ENCODE measurements around the gene TPK1. TPM values are rescaled to one million over a fixed set of nuclear protein-coding genes. Genes with fewer than 3 reads are reported as not detected.

The TPK1 gene
- total RNA-seq, 1 experiment from 2014 or later = 3.5 TPM

- H3K9me3 ChIP-seq = no peaks in the 10 kb centered on the region
- H3K27me3 ChIP-seq = no peaks in the 10 kb centered on the region
- no peak overlapping the region for H3K4me3 ChIP-seq
- no peaks in the 10 kb centered on the region for H3K36me3 ChIP-seq
- DNase-seq = no peak
These were observed 325.2 kb downstream of the TPK1 start for GRCh38 chr7:144510621-144511020.

GRCh38 chr7:144508702-144509101 is 327.2 kb downstream of the TPK1 start:
- H3K9me3 ChIP-seq = no peaks in the 10 kb centered on the region
- no peak for DNase-seq
- H3K36me3 ChIP-seq = no peaks in the 10 kb centered on the region
- H3K4me3 ChIP-seq = no peak overlapping the region
- H3K27me3 ChIP-seq = no peaks in the 10 kb centered on the region

GRCh38 chr7:144503215-144503614 is 332.6 kb downstream of the TPK1 start:
- no peak for DNase-seq
- no peaks in the 10 kb centered on the region for H3K9me3 ChIP-seq
- no peak overlapping the region for H3K4me3 ChIP-seq
- H3K27me3 ChIP-seq = no peaks in the 10 kb centered on the region
- H3K36me3 ChIP-seq = no peaks in the 10 kb centered on the region

GRCh38 chr7:144500225-144500624 is 335.6 kb downstream of the TPK1 start:
- no peak for DNase-seq
- Histone ChIP-seq H3K36me3 (no peaks in the 10 kb centered on the region), H3K9me3 (no peaks in the 10 kb centered on the region), H3K27me3 (no peaks in the 10 kb centered on the region), H3K4me3 (no peak overlapping the region)

- Histone ChIP-seq H3K36me3 (no peaks in the 10 kb centered on the region), H3K9me3 (0 out of 2 replicates have a peak, but pooled peaks cover 2% of the 10 kb centered on the region), H3K4me3 (no peak overlapping the region), H3K27me3 (no peaks in the 10 kb centered on the region)
- no peak for DNase-seq
These were observed 338.6 kb downstream of the TPK1 start for GRCh38 chr7:144497282-144497681.

GRCh38 chr7:144494355-144494754 is 341.5 kb downstream of the TPK1 start:
- H3K9me3 ChIP-seq = 0 out of 2 replicates have a peak, but pooled peaks cover 2% of the 10 kb centered on the region
- no peak overlapping the region for H3K4me3 ChIP-seq
- H3K27me3 ChIP-seq = no peaks in the 10 kb centered on the region
- H3K36me3 ChIP-seq = no peaks in the 10 kb centered on the region
- no peak for DNase-seq

- 0 out of 2 replicates have a peak, but pooled peaks cover under 1% of the 10 kb centered on the region for H3K9me3 ChIP-seq
- no peaks in the 10 kb centered on the region for H3K36me3 ChIP-seq
- no peak overlapping the region for H3K4me3 ChIP-seq
- no peak for DNase-seq
- H3K27me3 ChIP-seq = no peaks in the 10 kb centered on the region
These were observed 346.3 kb downstream of the TPK1 start for GRCh38 chr7:144489504-144489903.

GRCh38 chr7:144488977-144489376 is 346.9 kb downstream of the TPK1 start:
- no peak overlapping the region for H3K4me3 ChIP-seq
- no peaks in the 10 kb centered on the region for H3K9me3 ChIP-seq
- H3K36me3 ChIP-seq = no peaks in the 10 kb centered on the region
- H3K27me3 ChIP-seq = no peaks in the 10 kb centered on the region
- DNase-seq = no peak

GRCh38 chr7:144487901-144488300 is 348.0 kb downstream of the TPK1 start:
- Histone ChIP-seq H3K27me3 (no peaks in the 10 kb centered on the region), H3K4me3 (no peak overlapping the region), H3K36me3 (no peaks in the 10 kb centered on the region), H3K9me3 (no peaks in the 10 kb centered on the region)
- DNase-seq = no peak

- DNase-seq = no peak
- Histone ChIP-seq H3K9me3 (no peaks in the 10 kb centered on the region), H3K27me3 (no peaks in the 10 kb centered on the region), H3K36me3 (no peaks in the 10 kb centered on the region), H3K4me3 (no peak overlapping the region)
These were observed 351.4 kb downstream of the TPK1 start for GRCh38 chr7:144484445-144484844.

GRCh38 chr7:144483189-144483588 is 352.7 kb downstream of the TPK1 start:
- Histone ChIP-seq H3K36me3 (no peaks in the 10 kb centered on the region), H3K27me3 (no peaks in the 10 kb centered on the region), H3K9me3 (no peaks in the 10 kb centered on the region), H3K4me3 (no peak overlapping the region)
- no peak for DNase-seq

GRCh38 chr7:144481833-144482232 is 354.0 kb downstream of the TPK1 start:
- DNase-seq = no peak
- Histone ChIP-seq H3K36me3 (no peaks in the 10 kb centered on the region), H3K27me3 (no peaks in the 10 kb centered on the region), H3K9me3 (no peaks in the 10 kb centered on the region), H3K4me3 (no peak overlapping the region)

GRCh38 chr7:144477348-144477747 is 358.5 kb downstream of the TPK1 start:
- H3K9me3 ChIP-seq = no peaks in the 10 kb centered on the region
- no peaks in the 10 kb centered on the region for H3K27me3 ChIP-seq
- no peaks in the 10 kb centered on the region for H3K36me3 ChIP-seq
- no peak overlapping the region for H3K4me3 ChIP-seq
- no peak for DNase-seq

- H3K4me3 ChIP-seq = no peak overlapping the region
- no peak for DNase-seq
These were observed 360.8 kb downstream of the TPK1 start for GRCh38 chr7:144474800-144475615.

GRCh38 chr7:144474363-144474762 is 361.5 kb downstream of the TPK1 start:
- no peaks in the 10 kb centered on the region for H3K27me3 ChIP-seq
- H3K36me3 ChIP-seq = no peaks in the 10 kb centered on the region
- no peaks in the 10 kb centered on the region for H3K9me3 ChIP-seq
- no peak overlapping the region for H3K4me3 ChIP-seq
- no peak for DNase-seq

More at GRCh38 chr7:144474800-144475615, 360.8 kb downstream of the TPK1 start:
- no peaks in the 10 kb centered on the region for H3K36me3 ChIP-seq
- H3K27me3 ChIP-seq = no peaks in the 10 kb centered on the region
- H3K9me3 ChIP-seq = no peaks in the 10 kb centered on the region

- Histone ChIP-seq H3K9me3 (no peaks in the 10 kb centered on the region), H3K27me3 (no peaks in the 10 kb centered on the region), H3K36me3 (no peaks in the 10 kb centered on the region), H3K4me3 (no peak overlapping the region)
- no peak for DNase-seq
These were observed 361.9 kb downstream of the TPK1 start for GRCh38 chr7:144473908-144474307.

GRCh38 chr7:144470078-144470477 is 365.8 kb downstream of the TPK1 start:
- no peak overlapping the region for H3K4me3 ChIP-seq
- H3K27me3 ChIP-seq = no peaks in the 10 kb centered on the region
- H3K9me3 ChIP-seq = no peaks in the 10 kb centered on the region
- H3K36me3 ChIP-seq = no peaks in the 10 kb centered on the region
- no peak for DNase-seq

GRCh38 chr7:144468990-144469732 is 366.7 kb downstream of the TPK1 start:
- Histone ChIP-seq H3K27me3 (no peaks in the 10 kb centered on the region), H3K9me3 (no peaks in the 10 kb centered on the region), H3K36me3 (no peaks in the 10 kb centered on the region), H3K4me3 (no peak overlapping the region)
- DNase-seq = no peak

Data from MG63 (cell line).